GM21360 (cell line): ENCODE measurements around the gene CTNNA3.

Source experiments
- ATAC-seq: cut with Tn5 transposase; IDR thresholded peaks from one replicate; pipeline ENCODE4 v1.9.1; 2021; ENCODE audit warnings: mild to moderate bottlenecking, moderate library complexity; ENCODE audit not compliant: unreplicated experiment

CTNNA3 gene

GRCh38 chr10:66910671-66911070, 785.3 kb downstream of the CTNNA3 start:
- no peak for ATAC-seq

- no peak for ATAC-seq
These were observed 803.1 kb downstream of the CTNNA3 start for GRCh38 chr10:66892871-66893270.

GRCh38 chr10:66888237-66888636, 807.8 kb downstream of the CTNNA3 start:
- no peak for ATAC-seq

GRCh38 chr10:66886848-66887247, 809.1 kb downstream of the CTNNA3 start:
- no peak for ATAC-seq

GRCh38 chr10:66882271-66882670, 813.7 kb downstream of the CTNNA3 start:
- no peak for ATAC-seq

- ATAC-seq: no peak
These were observed 814.2 kb downstream of the CTNNA3 start for GRCh38 chr10:66881814-66882213.

- ATAC-seq: no peak
These were observed 815.2 kb downstream of the CTNNA3 start for GRCh38 chr10:66880826-66881225.

GRCh38 chr10:66880292-66880691, 815.7 kb downstream of the CTNNA3 start:
- no peak for ATAC-seq

- no peak for ATAC-seq
These were observed 818.6 kb downstream of the CTNNA3 start for GRCh38 chr10:66877361-66877760.

- ATAC-seq: no peak
These were observed 826.4 kb downstream of the CTNNA3 start for GRCh38 chr10:66869635-66870034.

- ATAC-seq: no peak
These were observed 833.2 kb downstream of the CTNNA3 start for GRCh38 chr10:66862687-66863258.

GRCh38 chr10:66860376-66860945, 835.5 kb downstream of the CTNNA3 start:
- ATAC-seq: no peak

GRCh38 chr10:66852811-66853210, 843.2 kb downstream of the CTNNA3 start:
- no peak for ATAC-seq

GRCh38 chr10:66848856-66849255, 847.1 kb downstream of the CTNNA3 start:
- ATAC-seq: no peak

GRCh38 chr10:66844176-66844942, 851.6 kb downstream of the CTNNA3 start:
- ATAC-seq: no peak

GRCh38 chr10:66843396-66843795, 852.6 kb downstream of the CTNNA3 start:
- no peak for ATAC-seq

GRCh38 chr10:66842867-66843266, 853.1 kb downstream of the CTNNA3 start:
- ATAC-seq: no peak

GRCh38 chr10:66842371-66842770, 853.6 kb downstream of the CTNNA3 start:
- ATAC-seq: no peak

GRCh38 chr10:66838656-66839055, 857.3 kb downstream of the CTNNA3 start:
- no peak for ATAC-seq

GRCh38 chr10:66837990-66838389, 858.0 kb downstream of the CTNNA3 start:
- ATAC-seq: no peak

GRCh38 chr10:66837335-66837734, 858.7 kb downstream of the CTNNA3 start:
- ATAC-seq: no peak

GRCh38 chr10:66836771-66837170, 859.2 kb downstream of the CTNNA3 start:
- ATAC-seq: no peak
